Embryonic facial prominence (tissue), 1 donor: Measurements from ENCODE around the gene USF2.

Source experiments
- DNase-seq: peaks from one replicate; pipeline ENCODE4 v3.0.0-alpha.2; 2016; ENCODE audit errors: extremely low spot score

Gene USF2

GRCh38 chr19:35301961-35302360, 33.2 kb downstream of the USF2 start:
- DNase-seq: no peak

DNA sequence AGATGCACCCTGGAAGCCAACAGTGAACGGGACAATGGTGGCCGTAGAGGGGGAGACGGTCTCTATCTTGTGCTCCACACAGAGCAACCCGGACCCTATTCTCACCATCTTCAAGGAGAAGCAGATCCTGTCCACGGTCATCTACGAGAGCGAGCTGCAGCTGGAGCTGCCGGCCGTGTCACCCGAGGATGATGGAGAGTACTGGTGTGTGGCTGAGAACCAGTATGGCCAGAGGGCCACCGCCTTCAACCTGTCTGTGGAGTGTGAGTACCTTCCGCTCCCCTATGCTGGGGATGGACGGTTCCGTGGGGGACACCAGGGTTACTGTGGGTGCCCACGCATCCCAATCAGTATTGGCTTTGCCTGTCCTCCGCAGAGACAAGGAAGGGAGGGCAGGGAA, 33.7 kb downstream of the USF2 start:
- no peak for DNase-seq

DNA sequence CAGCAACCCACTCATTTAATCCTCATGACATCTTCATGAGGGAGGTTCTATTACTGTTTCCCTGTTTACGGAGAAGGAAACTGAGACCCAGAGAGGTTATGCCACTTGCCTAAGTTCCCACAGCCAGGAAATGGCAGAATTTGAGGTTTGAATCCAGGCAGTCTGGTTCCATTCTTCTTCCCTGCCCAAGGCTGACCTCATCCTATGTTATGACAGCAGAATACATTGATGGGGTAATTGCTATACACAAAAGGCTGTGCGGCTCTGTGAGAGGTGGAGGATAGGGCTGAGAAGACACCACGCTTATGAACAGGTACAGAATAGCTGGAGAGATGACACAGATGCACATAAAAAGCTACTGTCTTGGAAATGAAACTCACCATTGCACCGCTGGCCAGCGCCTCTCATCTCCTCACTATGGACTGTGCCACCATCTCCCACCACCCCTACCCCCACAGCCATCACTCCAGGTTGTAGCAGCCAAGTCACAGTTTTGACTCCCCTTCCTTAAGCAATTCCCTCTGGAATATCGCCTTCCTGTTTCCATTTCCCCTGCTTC, 34.7 kb downstream of the USF2 start:
- no peak for DNase-seq

DNA sequence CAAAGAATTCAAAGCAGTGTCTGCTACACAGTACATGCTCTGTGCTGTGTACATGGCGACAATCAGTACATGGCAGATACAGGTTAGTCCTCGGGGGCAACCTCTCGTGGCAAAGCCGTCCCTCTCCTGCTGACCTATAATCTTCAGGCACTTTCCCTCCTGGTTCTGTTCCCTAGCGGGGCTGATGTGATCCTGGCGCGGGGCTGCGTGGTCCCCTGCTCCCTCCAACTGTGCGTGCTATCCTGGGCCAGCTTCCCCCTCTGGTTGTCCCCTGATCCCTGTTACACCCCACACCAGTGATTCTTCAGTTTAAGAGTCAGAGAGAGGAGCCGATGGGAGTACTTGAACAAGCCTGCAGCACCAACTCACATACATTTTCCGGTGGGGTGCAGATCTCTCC, 35.3 kb downstream of the USF2 start:
- DNase-seq: no peak

- DNase-seq: no peak
Measured at GRCh38 chr19:35305181-35305580, 36.4 kb downstream of the USF2 start.

GRCh38 chr19:35306473-35307246, 37.9 kb downstream of the USF2 start:
- DNase-seq: no peak

DNA sequence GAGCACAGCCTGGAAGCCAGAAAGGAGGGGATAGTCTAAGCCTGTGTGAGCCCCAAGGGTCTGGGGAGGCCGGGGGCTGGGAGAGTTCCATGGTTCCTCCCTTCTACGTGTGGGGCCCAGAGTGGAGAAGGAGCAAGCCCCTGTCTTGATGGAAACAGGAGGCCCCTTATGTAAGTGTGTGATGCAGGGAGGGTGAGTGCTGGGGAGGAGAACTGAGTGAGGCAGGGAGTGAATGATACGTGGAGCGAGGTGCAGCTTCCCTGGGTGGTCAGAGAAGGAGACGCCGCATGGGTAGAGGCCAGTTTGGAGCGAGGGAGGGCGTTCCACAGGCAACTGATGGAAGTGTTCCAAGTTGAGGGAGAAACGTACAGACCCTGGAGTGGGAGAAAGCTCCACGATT, 39.2 kb downstream of the USF2 start:
- no peak for DNase-seq

- DNase-seq: no peak
Measured at GRCh38 chr19:35308910-35309309, 40.1 kb downstream of the USF2 start.

- no peak for DNase-seq
Measured at GRCh38 chr19:35309481-35310279, 40.9 kb downstream of the USF2 start.

- DNase-seq: no peak
Measured at GRCh38 chr19:35310331-35310730, 41.6 kb downstream of the USF2 start.

- DNase-seq: no peak
Measured at GRCh38 chr19:35310811-35311465, 42.2 kb downstream of the USF2 start.

DNA sequence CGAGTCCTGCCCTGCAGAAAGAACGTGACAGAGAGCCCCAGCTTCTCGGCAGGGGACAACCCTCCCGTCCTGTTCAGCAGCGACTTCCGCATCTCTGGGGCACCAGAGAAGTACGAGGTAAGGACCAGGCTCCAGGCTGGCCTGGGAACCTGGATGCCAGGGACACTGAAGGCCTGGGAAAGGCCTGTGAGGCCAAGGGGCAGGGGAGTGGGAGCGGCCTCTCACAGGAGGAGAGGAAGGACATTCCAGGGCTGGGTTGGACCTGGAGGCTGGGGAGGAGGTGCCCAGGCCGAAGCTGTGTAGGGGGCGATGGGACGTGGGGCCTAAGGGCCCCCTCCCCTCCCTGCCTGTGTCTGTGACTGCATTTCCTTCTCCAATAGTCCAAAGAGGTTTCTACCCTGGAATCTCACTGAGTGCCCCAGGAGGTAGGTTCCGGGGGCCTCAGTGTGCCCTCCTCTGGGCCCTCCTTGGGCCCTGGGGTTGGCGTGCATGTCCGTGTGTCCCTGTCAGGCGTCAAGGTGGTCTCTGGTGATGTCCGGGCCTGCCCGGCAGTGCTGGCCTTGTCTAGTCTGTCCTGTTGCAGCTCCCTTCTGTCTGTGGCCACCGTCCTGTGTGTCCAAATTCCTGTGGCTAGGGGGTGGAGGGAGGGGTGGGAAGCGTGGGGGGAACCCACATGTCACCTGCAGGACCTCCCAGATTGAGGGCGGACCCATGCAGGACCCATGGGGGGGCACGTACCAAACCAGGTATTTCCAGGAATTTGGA, 43.3 kb downstream of the USF2 start:
- DNase-seq: no peak

- no peak for DNase-seq
Measured at GRCh38 chr19:35313587-35313986, 44.8 kb downstream of the USF2 start.

DNA sequence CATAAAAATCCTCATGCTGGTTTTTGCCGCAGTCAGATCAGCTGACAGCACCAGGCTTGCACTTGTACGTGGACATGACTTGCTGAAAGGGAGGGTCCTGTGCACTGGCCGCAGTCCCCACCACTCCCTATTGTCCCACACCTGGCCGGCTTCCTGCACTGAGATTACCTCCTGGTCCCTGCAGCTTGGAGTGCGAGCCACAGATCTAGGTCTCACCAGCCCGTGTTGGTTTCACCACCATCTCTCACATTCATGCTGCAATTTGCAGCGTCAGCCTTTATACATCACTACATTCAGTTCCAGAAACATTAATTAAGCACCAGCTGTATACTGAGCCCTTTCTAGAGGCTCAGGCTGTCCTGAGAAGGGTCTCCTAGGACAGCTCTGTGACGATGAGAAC, 45.3 kb downstream of the USF2 start:
- no peak for DNase-seq

GRCh38 chr19:35314858-35315470, 46.2 kb downstream of the USF2 start:
- DNase-seq: no peak

DNA sequence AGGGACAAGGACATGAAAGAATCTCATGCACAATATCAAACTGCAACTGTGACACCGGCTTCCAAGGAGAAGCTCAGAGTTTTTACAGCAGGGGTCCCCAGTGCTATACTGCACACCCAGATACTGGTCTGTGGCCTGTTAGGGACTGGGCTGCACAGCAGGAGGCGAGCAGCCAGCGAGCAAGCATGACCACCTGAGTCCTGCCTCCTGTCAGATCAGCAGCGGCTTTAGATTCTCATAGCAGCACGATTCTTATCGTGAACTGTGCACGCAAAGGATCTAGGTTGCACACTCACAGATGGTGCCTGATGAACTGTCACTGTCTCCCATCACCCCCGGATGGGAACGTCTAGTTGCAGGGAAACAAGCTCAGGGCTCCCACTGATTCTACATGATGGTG, 47.1 kb downstream of the USF2 start:
- no peak for DNase-seq

- no peak for DNase-seq
Measured at GRCh38 chr19:35316560-35316959, 47.8 kb downstream of the USF2 start.

DNA sequence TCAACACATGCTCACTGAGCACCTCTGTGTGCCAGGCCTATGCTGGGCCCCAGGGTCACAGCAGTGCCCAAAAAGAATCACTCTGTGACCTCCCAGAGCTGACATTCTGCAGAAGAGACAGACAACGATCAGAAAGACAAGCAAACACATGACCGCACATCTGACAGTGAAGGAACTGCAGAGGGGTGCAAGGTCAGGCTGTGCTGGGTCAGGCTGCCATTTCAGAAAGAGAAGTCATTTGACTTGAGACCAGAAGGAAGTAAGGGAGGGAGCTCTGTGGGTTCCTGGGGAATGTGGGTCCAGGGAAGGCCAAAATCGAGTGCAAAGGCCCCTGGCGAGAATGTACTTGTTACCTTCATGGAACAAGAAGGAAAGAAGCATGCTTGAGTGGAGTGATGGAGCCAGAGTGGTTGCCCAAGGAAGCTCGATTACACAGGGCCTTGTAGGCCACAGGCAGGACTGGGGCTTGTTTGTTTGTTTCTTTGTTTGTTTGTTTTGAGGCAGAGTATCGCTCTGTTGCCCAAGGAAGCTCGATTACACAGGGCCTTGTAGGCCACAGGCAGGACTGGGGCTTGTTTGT, 48.8 kb downstream of the USF2 start:
- no peak for DNase-seq

DNA sequence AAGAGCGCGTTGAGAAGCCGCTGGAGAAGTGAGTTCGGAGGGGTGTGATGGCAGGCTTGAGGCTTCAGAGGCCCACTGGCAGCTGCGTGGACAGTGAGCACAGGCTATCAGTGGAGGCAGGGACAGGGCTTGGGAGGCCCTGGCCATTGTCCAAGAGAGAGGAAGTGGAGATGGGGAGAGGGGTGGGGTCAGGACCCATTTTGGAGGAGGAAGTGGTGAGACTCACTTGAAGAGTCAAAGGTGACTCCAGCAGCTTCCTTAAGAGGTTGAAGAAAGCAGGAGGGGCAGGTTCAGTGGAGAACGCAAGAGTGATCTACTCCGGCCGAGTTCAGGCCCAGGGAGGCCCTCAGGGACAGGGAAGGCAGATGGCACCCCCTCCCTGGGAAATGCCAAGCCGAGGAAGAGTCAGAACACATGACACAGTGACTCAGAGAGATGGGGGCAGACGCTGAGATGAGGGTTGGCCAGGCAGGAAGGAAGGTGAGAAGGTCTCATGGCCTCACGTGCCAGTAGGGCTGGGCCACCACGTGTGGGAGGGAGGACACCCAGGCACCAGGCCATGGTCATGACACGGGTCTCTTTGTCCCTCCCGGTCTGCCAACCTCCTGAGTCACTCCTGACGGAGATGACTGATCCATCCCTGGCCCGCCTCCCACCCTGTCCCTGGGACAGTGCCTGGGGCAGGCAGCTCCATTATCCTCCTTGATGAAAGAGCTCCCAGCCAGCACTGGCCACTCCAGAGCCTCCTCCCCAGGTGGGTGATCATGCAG, 50.1 kb downstream of the USF2 start:
- no peak for DNase-seq

DNA sequence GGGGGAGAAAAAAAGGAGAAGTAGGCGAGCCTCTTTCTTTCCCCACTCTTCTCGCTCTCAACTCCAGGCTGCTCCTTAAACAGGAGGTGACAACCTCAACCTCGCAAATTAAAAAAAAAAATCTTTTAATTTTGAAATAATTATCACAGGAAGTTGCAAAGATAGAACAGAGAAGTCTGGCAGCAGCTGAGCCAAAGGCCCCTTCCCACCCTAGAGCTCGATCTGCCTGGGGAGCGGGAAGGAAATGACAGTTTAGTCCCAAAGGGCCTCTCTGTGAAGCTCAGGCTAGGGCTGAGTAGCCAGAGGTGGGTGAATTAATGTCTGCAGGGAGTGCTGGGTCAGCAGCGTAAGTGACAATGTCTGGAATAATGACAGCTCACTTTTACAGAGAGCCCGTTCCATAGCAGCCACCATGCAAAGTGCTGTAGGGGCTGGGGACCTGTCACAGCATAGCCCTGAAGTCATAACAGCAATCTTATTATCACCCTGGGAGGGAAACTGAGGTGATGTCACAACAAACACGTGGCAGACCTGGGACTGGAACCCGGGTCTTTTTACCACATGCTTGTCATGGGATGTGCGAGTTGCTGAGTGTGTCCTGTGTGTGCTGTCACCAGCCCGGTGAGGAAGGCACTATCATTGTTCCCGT, 51.4 kb downstream of the USF2 start:
- no peak for DNase-seq
